Measurements from ENCODE around the gene CDC42BPG.
"Not testable (repeated sequence)": the region's sequence is repeated elsewhere in the genome, so short reads cannot be mapped to it uniquely, and the experiment has no call there.

The CDC42BPG gene

DNA sequence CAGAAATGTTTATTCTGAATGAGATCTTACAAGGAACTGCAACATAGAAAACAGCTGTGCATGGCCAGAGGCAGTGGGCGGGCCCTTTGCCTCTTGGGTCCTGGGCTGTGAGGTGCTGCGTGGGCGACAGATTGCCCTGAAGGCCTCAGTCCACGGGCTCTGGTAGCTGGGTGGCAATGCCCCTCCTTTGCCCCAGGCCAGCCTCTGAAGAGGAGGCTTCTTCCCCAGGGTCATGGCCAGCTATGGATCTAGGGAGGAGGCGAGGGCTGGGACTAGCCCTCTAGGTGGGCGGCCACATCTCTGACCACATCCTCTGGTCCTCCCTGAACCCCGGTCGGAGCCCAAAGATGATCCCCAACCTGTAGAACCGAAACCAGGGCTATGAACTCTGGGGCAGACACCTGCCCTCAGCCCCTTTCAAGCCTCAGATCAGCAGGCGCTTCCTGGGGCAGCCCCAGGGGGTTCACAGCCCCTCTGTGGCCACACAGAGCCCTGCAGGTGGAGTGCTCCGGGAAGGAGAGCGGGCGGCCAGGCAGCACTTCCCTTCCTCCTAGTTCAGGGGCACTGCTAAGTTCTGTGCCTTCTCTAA lies 6.6 kb upstream of the CDC42BPG start:
- no peak for DNase-seq (ENCODE audit: low read depth)

DNA sequence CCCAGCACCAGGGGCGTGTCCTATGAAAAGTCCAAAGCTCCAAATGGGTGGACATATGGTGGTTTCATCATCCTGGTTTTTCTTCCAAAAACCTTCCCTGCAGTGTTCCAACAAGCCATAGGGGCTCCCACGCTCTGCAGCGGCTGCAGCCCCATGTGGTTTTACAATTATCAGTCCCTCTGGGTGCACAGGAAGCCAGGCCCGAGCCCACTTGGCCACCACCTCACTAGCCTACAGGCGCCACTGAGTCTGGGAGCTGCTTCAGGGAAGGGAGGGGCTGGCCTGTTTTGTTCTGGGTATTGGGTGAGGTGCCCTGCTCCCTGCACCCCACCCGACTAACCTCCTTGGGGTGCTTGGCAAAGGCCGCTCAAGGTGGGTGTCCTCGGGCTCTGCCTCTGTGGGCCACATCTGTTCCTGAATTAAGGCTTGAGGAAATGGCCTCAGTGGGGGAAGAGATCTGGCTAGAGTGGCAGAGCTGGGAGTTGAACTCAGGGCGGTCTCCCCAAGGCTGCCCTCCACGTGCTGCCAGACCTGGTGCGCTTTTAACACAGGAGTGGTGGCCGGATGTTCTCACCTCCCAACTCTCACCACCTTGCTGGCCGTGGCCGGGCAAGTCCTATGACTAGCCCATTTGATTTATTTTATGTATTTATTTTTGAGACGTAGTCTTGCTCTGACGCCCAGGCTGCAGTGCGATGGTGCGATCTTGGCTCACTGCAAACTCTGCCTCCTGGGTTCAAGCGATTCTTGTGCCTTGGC lies 5.3 kb upstream of the CDC42BPG start:
- no peak for DNase-seq (ENCODE audit: low read depth)

DNA sequence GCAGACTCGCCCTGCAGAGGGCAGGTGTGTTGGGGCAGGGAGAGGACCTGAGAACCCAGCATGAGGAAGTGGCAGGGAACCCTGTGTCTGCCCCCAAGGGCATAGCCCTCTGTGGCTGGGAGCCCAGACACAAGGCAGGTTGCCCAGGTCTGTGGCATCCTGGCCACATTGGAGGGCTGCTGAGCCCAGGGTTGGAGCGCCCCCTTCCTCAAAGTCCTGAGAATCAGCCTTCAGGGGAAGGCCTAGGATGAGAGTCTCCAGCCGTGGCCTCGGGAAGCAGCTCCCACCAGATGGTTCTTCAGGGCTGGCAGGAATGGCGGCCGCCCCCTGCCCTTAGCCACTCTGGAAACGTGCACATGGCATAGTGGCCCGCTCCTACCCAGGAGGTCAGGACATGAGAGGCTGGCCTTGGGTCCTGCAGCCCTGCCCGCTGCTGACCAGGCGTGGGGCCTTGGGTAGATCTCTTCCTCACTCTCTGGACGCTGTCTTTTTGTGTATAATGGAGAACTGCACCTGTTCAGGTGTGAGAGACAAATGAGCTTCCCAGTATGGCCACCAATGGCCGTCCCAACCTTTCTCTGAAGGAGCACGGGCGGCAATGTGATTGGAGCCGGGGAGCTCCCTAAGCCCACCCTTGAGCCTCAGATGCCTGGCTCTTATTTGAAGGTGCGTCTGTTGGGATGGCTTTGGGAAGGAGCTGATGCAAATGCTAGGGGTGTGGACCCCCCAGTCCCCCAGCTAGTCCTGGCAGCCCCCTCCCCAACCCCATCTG lies 4.6 kb upstream of the CDC42BPG start:
- DNase-seq (ENCODE audit: low read depth): no peak

DNA sequence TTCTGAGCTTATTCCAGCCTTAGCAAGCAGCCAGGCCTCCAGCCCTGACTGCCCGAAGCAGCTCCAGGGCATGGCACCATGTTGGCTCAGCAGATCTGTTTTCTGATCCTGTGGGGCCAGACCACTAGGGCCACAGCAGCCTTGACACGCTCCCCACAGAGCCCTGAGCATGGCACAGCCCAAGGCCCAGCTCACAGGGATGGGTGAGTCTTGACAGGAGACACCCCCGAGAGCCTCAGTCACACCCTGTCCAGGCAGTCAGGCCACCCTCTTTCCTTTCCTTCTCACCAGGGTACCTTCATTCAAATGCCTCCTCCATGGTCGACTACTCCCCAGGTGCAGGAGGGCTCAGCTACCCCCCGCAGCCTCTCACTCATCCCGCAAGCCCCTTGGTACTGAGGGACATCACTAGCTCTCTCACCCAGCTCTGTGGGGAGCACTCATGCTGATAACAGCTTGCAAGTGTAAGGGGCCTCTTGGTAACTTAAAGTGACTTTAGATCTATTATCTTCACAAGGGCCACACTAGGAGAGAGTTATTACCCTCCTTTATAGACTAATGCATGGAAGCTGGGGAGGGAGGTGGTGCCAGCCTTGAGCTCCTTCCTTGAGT lies 3.9 kb upstream of the CDC42BPG start:
- no peak for DNase-seq (ENCODE audit: low read depth)

DNA sequence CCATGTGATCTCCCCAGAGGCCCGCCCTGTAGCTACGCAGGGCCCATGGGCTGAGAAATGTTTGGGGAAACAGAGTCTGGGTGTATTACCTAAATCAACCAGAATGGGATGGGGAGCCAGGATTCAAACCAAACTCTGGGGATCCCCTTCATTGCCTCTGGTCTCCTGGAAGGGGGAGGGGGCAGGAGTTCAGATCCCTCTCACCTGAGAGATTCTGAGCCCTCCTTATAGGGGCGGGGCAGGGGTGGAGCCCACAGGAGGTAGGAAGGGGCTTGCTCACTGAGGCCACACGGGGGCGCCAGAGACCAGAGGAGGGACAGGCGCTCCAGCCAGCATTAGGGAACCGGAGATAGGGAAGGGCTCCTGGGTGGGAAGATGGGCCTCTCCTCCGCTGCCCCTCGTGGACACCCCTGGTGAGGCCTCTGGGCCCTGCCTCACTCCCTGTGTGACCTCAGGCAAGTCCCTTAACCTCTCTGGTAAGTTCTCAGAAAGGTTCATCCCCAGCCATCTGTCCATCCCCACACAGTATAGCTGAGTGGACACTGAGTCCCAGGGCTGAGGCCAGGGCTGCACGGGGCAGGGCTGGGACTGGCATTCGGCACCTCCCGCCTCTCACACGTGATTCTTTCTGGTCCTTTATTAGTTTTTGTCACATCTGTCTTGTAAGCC lies 2.7 kb upstream of the CDC42BPG start:
- peak; percentile 90 for DNase-seq (ENCODE audit: low read depth)

DNA sequence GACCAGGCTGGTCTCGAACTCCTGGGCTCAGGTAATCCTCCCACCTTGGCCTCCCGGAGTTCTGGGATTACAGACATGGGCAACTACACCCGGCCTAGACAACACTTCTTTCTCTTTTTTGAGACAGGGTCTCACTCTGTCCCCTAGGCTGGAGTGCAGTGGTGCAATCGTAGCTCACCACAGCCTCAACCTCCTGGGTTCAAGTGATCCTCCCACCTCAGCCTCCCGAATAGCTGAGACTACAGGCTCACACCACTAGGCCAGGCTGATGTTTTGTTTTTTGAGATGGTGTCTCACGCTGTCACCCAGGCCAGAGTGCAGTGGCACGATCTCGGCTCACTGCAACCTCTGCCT lies 1.3 kb upstream of the CDC42BPG start:
- not testable (repeated sequence) for DNase-seq (ENCODE audit: low read depth)

DNA sequence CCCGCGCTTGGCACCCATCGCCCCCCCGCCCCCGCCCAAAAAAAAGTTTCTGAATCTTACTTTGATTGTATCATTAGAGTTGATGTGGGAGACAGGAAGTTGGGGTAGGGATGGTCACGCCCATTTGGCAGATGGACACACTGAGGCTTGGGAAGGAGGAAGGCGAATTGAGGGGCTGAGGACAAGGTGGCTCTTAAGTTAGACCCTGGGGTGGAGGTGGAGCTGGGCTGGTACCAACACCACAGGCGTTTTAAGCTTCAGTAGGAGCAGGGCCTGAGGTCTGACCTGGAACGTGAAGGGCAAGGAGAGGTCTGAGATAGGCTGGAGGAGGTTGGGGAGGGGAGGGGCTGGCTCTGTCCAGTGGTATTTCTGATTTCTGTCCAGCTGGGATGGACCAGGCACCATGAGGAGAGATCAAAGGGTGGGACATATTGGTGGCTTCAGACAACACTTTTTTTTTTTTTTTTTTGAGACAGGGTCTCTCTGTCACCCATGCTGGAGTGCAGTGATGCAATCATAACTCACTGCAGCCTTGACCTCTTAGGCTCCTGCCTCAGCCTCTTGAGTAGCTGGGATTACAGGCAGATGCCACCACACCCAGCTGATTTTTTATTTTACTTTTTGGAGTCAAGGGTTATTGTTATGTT lies 799 bp upstream of the CDC42BPG start:
- no peak for DNase-seq (ENCODE audit: low read depth)

DNA sequence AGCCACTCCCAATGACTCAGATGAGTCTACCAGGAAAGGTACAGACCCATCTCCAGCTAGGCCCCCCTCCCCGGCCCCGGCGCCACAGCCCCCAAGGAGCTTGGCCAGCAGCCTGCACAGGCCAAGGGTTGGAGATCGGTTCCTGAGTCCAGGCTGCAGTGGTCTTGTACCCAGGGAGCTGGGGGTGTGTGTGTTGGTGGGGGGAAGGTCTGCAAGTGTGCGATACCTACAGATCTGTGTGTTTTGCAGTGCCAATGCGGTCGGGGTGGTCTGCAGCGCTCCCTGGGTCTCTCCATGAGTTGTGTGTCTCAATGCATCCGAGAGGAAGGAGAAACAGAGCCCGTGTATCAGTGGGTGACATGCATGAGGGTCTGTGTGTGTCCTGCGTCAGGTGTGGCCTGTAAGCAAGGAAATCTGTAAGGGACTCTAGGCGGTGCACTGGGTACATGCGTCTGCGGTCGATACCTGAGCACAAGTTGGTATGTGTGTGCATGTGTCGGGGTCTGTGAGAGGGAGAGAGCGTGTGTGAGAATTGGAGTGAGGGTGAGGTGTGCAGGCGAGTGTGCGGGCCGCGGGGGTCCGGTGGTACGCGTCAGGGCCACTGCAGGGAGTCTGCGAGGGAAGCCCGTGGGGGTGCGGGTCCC lies 645 bp downstream of the CDC42BPG start:
- DNase-seq (ENCODE audit: low read depth): no peak

DNA sequence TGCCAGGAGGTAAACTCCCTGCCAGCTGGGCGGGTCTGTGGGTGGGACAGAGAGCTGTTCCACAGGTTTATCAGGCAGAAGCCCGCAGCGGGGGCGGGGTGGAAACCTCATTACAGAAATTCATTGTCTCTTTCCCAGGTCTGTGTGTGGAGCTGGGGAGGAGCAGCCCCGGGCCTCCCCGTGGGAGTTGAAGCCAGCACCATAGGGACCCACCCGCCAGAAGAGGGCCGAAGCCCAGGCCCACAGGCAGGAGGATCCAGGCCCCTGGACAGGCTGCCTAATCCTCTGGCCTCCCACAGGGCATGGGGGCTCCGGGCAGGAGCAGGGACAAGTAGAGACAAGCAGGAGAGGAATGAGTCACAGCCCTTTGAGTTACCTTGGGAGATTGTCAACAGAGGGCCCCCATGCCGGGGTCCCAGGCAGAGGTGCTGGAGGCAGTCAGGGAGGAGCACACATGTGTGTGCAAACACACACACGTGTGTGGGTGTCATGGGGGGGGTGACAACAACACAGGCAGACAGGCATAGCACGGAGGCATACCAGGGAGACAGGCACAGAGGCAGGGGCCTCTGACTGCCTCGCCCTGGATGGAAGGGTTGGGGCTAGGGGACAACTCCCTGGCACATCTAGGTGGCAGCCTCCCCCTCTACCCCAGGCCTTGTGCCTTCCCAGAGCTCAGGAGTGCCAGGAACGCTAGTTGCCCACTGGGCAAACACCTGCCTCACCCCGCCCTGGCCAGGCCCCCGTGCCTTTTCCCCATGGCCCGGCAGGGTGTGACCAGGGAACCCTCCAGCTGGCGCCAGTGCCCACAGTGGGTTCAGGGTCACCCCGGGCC lies 1.4 kb downstream of the CDC42BPG start:
- DNase-seq (ENCODE audit: low read depth): no peak

DNA sequence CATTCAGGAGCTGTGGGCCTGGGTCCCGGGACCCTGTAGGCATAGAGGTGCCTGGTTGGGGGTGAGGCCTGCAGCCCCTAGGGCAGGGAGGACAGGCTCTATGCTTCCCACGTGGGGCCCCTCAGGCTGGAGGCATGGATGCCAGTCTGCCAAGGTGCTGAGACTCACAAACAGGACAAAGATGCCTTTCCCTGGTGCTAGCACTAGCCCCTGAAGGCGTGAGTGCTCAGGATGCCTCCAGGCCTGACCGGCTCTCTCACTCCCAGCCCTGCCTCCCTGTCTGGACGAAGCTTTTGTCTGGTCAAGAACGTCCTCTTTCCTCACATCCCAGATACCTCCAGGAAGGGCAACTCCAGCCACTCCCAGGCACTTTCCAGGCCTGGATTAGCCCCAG lies 2.1 kb downstream of the CDC42BPG start:
- DNase-seq (ENCODE audit: low read depth): no peak

DNA sequence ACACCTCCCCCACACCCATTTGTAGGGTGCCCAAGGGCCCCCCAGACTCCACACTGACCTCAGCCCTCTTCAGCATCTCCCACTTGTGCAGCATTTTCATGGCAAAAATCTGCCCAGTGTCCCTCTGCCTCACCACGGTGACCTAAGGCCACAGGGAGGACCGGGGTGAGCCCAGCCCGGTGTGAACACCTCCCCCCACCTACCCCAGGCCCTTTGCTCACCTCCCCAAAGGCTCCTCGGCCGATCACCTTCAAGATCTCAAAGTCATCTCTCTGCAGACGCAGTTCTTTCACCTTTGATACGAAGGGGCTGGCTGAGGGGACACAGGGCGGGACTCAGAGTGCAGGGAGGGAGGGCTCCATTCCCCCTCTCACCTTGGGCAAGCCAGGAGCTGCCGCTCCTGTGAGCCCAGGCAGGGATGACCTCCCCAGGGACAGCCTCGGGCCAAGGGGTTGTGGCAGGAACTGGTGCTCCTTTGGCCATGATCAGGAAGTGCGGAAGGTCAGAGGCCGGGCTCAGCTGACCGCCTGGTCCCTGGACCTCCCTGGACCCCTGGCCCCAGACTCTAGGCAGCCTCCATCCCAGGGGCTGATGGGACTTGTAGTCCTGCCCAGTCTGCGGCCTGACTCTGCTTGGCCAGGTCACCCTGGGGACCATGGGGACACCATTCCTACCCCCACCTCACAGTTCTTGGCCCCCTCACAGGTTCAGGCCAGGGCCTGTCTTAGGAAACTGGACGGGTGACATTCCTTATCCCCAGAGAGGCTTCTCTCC lies 2.7 kb downstream of the CDC42BPG start:
- no peak for DNase-seq (ENCODE audit: low read depth)

DNA sequence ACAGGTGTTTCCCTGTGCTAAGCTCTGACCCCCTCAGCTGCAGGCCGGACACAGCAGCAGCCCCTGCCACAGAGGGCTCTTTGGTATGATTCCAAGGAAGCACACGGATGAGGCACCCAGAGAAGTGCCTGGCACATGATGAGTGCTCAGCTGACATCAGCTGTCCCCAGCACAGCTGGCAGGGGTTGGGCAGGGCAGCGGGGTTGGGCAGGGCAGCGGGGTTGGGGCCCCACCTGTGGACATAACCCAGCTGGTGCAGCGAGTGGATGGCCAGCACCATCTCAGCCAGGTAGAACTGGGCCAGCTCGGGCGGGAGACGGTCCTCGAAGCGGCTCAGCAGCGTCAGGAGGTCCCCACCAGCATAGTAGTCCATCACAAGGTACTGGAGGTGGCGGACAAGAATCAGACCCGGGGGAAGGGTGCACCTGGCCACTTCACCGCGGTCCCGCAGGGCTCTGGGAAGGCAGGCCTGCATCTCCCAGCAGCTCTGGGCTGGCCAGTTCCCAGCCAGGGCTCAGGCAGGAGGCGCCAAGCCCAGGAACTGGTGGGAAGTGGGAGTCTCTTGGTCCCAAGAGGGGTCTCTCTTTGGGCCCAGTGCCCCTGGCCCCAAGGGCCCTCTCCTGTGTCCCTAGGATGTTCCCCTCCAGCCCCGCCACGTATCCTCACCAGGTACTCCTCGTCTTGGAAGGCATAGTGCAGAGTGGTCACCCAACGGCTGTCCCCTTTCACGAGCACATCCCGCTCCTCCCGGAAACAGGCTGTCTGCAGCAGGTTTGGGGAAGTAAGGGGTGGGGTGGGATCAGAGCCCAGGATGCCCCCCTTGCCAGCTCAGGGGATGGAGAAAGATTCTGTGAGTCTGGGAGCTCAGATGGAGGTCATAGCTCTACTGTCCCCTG lies 4.3 kb downstream of the CDC42BPG start:
- DNase-seq (ENCODE audit: low read depth): no peak

DNA sequence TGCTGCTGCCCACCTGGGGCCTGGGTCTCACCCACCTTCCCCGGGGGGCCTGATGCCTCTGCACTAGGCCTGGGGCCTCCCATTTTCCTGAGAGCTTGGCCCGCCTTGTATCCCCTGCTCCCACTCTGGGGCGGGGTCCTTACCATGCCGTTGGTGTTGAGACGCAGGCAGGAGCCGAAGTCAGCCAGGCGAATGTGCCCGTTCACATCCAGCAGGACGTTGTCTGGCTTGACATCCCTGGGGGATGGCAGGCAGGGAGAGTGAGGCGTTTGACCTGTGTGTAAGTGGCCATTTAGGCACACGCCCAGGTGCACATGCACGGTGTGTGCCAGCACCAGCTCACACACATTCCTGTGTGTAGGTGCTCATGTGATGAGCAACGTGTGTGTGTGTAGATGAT lies 5.1 kb downstream of the CDC42BPG start:
- no peak for DNase-seq (ENCODE audit: low read depth)

DNA sequence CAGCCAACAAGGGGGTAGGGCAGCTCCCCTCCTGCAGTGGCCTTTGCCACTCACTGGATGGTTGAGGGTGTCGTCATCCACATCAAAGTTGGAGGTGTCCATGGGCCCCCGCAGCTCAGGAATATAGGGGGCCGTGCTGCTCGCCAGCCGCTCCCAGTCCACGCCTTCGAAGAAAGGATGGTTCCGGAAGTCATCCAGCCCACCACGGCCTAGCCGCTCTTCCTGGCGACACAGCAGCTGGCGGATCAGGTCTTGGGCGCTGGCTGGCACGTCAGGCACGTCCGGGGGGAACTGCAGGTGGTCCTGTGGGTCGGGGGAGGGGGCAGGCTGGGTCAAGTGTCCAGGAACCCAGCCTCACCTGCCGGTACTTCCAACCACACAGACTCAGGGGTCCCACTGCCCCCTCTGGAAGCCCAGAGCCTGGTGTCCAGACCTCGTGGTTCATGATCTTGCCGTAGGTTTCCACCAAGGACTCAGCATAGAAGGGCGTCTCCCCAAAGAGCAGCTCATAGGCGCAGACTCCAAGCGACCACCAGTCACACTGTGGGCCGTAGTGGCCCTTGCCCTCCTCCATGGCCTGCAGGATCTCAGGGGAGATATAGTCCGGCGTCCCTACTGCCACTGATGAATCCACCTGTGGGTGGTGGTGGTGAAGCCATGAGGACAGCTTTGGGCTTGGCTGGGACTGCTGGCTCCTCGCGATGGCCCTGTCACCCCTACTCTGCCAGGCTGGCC lies 5.7 kb downstream of the CDC42BPG start:
- no peak for DNase-seq (ENCODE audit: low read depth)

DNA sequence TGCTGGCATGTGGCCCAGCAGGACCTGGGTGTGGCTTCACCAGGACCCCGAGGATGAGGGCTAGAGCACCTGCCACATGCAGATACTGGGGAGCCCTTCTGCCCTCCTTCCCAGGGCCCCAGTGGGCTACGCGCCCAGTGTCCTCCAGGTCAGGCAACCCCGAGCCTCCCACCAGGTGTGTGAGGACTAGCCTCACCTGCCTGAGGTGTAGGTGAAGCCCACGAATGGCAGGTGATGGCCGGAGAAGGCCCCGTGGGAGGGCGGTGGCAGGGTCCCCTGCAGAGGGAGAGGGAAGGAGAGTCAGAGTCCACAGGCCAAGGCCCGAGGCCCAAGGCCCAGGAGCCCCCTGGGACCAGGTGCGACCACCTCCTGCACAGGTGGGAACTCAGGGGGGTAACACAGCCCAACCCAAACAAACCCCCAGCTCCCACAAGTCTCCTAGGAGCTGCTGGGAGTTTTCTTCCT lies 6.5 kb downstream of the CDC42BPG start:
- no peak for DNase-seq (ENCODE audit: low read depth)

DNA sequence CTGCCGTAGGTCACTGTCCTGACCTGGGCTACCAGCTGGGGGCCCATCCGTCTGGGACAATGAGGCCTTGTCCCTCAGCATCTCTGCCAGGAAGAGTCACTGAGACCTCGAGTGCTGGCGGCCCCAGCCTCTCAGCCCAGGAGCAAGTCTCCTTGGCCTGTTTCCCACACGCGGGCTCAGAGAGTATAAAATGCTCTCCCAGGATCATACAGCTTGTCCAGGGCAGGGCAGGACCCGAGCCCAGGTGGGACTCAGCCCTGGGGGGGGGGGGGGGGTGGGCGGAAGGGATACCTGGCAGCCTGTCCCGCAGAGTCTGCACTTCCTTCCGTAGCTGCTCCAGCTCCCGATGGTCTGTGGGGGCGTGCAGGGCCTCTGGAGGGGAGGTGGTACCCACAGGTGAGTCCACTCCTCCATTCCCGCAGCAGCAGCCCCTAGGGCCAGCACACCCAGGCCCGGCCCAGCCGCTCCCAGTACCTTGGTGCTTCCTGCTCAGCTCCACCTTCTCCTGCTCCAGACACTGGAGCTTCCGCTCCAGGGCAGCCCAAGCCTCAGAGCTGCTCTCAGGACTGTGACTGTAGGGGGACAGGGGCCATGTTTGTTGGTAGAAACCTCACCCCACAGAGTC lies 7.9 kb downstream of the CDC42BPG start:
- no peak for DNase-seq (ENCODE audit: low read depth)
